Measurements from ENCODE around the gene RPP38.

RPP38 gene

GRCh38 chr10:15097011-15097812, at the start of gene RPP38:
Gene RPP38 (plus strand): TSS chr10:15097355. CDS start chr10:15103315, 5,960 bp downstream.
- DNase-seq (ENCODE audit: low read depth) = peak; percentile 79
- peak within 1 kb of the TSS; percentile 61 for H3K4me3 ChIP-seq (ENCODE audit: control insufficient read depth, low read depth, low read length)
- TF ChIP-seq CTCF (IDR thresholded peaks at IDR 0.05; ENCODE audit: control insufficient read depth, insufficient read depth, low read depth, low read length, missing control alignments) = no peak

- no peak for TF ChIP-seq CTCF (IDR thresholded peaks at IDR 0.05; ENCODE audit: control insufficient read depth, insufficient read depth, low read depth, low read length, missing control alignments)
- no peak for DNase-seq (ENCODE audit: low read depth)
- H3K4me3 ChIP-seq (ENCODE audit: control insufficient read depth, low read depth, low read length) = no peak overlapping the region
Observed at GRCh38 chr10:15049533-15049932, 47.6 kb upstream of the RPP38 start.

- DNase-seq (ENCODE audit: low read depth) = no peak
- H3K4me3 ChIP-seq (ENCODE audit: control insufficient read depth, low read depth, low read length) = no peak overlapping the region
- no peak for TF ChIP-seq CTCF (IDR thresholded peaks at IDR 0.05; ENCODE audit: control insufficient read depth, insufficient read depth, low read depth, low read length, missing control alignments)
Observed at GRCh38 chr10:15052121-15052520, 45.0 kb upstream of the RPP38 start.

- no peak for DNase-seq (ENCODE audit: low read depth)
- TF ChIP-seq CTCF (IDR thresholded peaks at IDR 0.05; ENCODE audit: control insufficient read depth, insufficient read depth, low read depth, low read length, missing control alignments) = no peak
- H3K4me3 ChIP-seq (ENCODE audit: control insufficient read depth, low read depth, low read length) = no peak overlapping the region
Observed at GRCh38 chr10:15053061-15053460, 44.1 kb upstream of the RPP38 start.

- H3K4me3 ChIP-seq (ENCODE audit: control insufficient read depth, low read depth, low read length) = no peak overlapping the region
- no peak for TF ChIP-seq CTCF (IDR thresholded peaks at IDR 0.05; ENCODE audit: control insufficient read depth, insufficient read depth, low read depth, low read length, missing control alignments)
- no peak for DNase-seq (ENCODE audit: low read depth)
Observed at GRCh38 chr10:15058689-15059088, 38.5 kb upstream of the RPP38 start.

GRCh38 chr10:15059914-15060313, 37.2 kb upstream of the RPP38 start:
- no peak for TF ChIP-seq CTCF (IDR thresholded peaks at IDR 0.05; ENCODE audit: control insufficient read depth, insufficient read depth, low read depth, low read length, missing control alignments)
- no peak overlapping the region for H3K4me3 ChIP-seq (ENCODE audit: control insufficient read depth, low read depth, low read length)
- DNase-seq (ENCODE audit: low read depth) = no peak
